Measurements from ENCODE around the gene CDH23. TPM values are rescaled to one million over a fixed set of nuclear protein-coding genes. Genes with fewer than 3 reads are reported as not detected.

CDH23 gene
- total and polyA plus RNA-seq, 2 donors from 2014 or later, result 1.1 to 6.4 TPM

GRCh38 chr10:71611131-71611530 lies 214.4 kb downstream of the CDH23 start:
- Histone ChIP-seq H3K36me3 (ENCODE audit: control insufficient read depth in 2 of 3, insufficient read depth in 3 of 3, low read length in 3 of 3) (no peaks in the 10 kb centered on the region), H3K4me1 (ENCODE audit: control insufficient read depth in 2 of 3, insufficient read depth in 2 of 3, low read depth in 1 of 3, low read length in 3 of 3) (peaks cover 0 to 13% (median 12%) of the 10 kb centered on the region in 3 donors), H3K4me3 (ENCODE audit: low read length in 3 of 3) (no peak overlapping the region), H3K9ac (ENCODE audit: low read length in 3 of 3) (no peak overlapping the region), H3K27ac (ENCODE audit: low read depth in 2 of 2, low read length in 2 of 2) (no peak overlapping the region), H3K9me3 (ENCODE audit: control insufficient read depth in 2 of 3, insufficient read depth in 1 of 3, low read length in 3 of 3) (no peaks in the 10 kb centered on the region), H3K27me3 (ENCODE audit: control insufficient read depth, insufficient read depth, low read length) (no peaks in the 10 kb centered on the region)
- DNase-seq, result no peak
- FAIRE-seq, result no peak
- intact Hi-C loops (cut with DNase I), result no loop called here
- no peak for TF ChIP-seq CTCF (IDR thresholded peaks at IDR 0.05; ENCODE audit: borderline replicate concordance, extremely low read depth, insufficient read depth)

GRCh38 chr10:71611709-71612422 lies 215.1 kb downstream of the CDH23 start:
- no peak for FAIRE-seq

GRCh38 chr10:71613261-71613777 lies 216.6 kb downstream of the CDH23 start:
- Histone ChIP-seq H3K36me3 (ENCODE audit: control insufficient read depth in 2 of 3, insufficient read depth in 3 of 3, low read length in 3 of 3) (no peaks in the 10 kb centered on the region), H3K27me3 (ENCODE audit: control insufficient read depth, insufficient read depth, low read length) (no peaks in the 10 kb centered on the region), H3K9me3 (ENCODE audit: control insufficient read depth in 2 of 3, insufficient read depth in 1 of 3, low read length in 3 of 3) (no peaks in the 10 kb centered on the region), H3K4me1 (ENCODE audit: control insufficient read depth in 2 of 3, insufficient read depth in 2 of 3, low read depth in 1 of 3, low read length in 3 of 3) (peaks cover 0 to 13% (median 12%) of the 10 kb centered on the region in 3 donors), H3K9ac (ENCODE audit: low read length in 3 of 3) (no peak overlapping the region), H3K27ac (ENCODE audit: low read depth in 2 of 2, low read length in 2 of 2) (peak overlapping the region; percentile 26 to 80), H3K4me3 (ENCODE audit: low read length in 3 of 3) (no peak overlapping the region)
- intact Hi-C loops (cut with DNase I), result no loop called here
- TF ChIP-seq CTCF (IDR thresholded peaks at IDR 0.05; ENCODE audit: borderline replicate concordance, extremely low read depth, insufficient read depth), result no peak
- no peak for DNase-seq
- FAIRE-seq, result no peak

More at GRCh38 chr10:71611709-71612422, 215.1 kb downstream of the CDH23 start:
- Histone ChIP-seq H3K9ac (ENCODE audit: low read length in 3 of 3) (no peak overlapping the region), H3K9me3 (ENCODE audit: control insufficient read depth in 2 of 3, insufficient read depth in 1 of 3, low read length in 3 of 3) (no peaks in the 10 kb centered on the region), H3K36me3 (ENCODE audit: control insufficient read depth in 2 of 3, insufficient read depth in 3 of 3, low read length in 3 of 3) (no peaks in the 10 kb centered on the region), H3K4me3 (ENCODE audit: low read length in 3 of 3) (no peak overlapping the region), H3K27ac (ENCODE audit: low read depth in 2 of 2, low read length in 2 of 2) (no peak overlapping the region), H3K27me3 (ENCODE audit: control insufficient read depth, insufficient read depth, low read length) (no peaks in the 10 kb centered on the region), H3K4me1 (ENCODE audit: control insufficient read depth in 2 of 3, insufficient read depth in 2 of 3, low read depth in 1 of 3, low read length in 3 of 3) (peaks cover 0 to 13% (median 12%) of the 10 kb centered on the region in 3 donors)
- DNase-seq, result no peak
- intact Hi-C loops (cut with DNase I), result no loop called here
- no peak for TF ChIP-seq CTCF (IDR thresholded peaks at IDR 0.05; ENCODE audit: borderline replicate concordance, extremely low read depth, insufficient read depth)

Data from kidney (tissue), 14 donors.